WTC11 (cell line): ENCODE results near the gene EPC1.

ENCODE experiments used
- ATF3 ChIP-seq: sonication (generic); formaldehyde crosslinking; conservative IDR thresholded peaks from 2 replicates; pipeline ENCODE4 v1.8.1; 2022; ENCODE audit warnings: mild to moderate bottlenecking, missing genetic modification reagents
- ESRRA ChIP-seq: sonication (generic); formaldehyde crosslinking; IDR thresholded peaks from 2 replicates; pipeline ENCODE4 v1.8.1; 2022; ENCODE audit warnings: mild to moderate bottlenecking, missing genetic modification reagents, borderline replicate concordance
- FOXP1 ChIP-seq: sonication (generic); formaldehyde crosslinking; IDR thresholded peaks from 2 replicates; pipeline ENCODE4 v1.8.0; 2022; ENCODE audit warnings: missing genetic modification reagents, mild to moderate bottlenecking, moderate library complexity, borderline replicate concordance
- JUN ChIP-seq: sonication (generic); formaldehyde crosslinking; IDR thresholded peaks from 2 replicates; pipeline ENCODE4 v1.8.0; 2023; ENCODE audit warnings: mild to moderate bottlenecking, missing genetic modification reagents
- MAX ChIP-seq: sonication (generic); formaldehyde crosslinking; IDR thresholded peaks from 2 replicates; pipeline ENCODE4 v1.8.0; 2022; ENCODE audit warnings: mild to moderate bottlenecking, missing genetic modification reagents
- MXD4 ChIP-seq: fragments of 250-450 bp; sonication (Bioruptor Pico); IDR thresholded peaks from 2 replicates; pipeline ENCODE4 v1.8.0; 2021; ENCODE audit warnings: mild to moderate bottlenecking, moderate library complexity, borderline replicate concordance
- NFYB ChIP-seq: sonication (generic); formaldehyde crosslinking; conservative IDR thresholded peaks from 2 replicates; pipeline ENCODE4 v1.8.0; 2022; ENCODE audit warnings: low read depth, missing genetic modification reagents
- NR2C2 ChIP-seq: sonication (generic); formaldehyde crosslinking; IDR thresholded peaks from 2 replicates; pipeline ENCODE4 v1.8.0; 2022; ENCODE audit warnings: mild to moderate bottlenecking, missing genetic modification reagents
- RELA ChIP-seq: sonication (generic); formaldehyde crosslinking; IDR thresholded peaks from 2 replicates; pipeline ENCODE4 v1.8.1; 2022; ENCODE audit warnings: missing genetic modification reagents, mild to moderate bottlenecking, borderline replicate concordance
- USF2 ChIP-seq: sonication (generic); formaldehyde crosslinking; IDR thresholded peaks from 2 replicates; pipeline ENCODE4 v1.8.1; 2023; ENCODE audit warnings: mild to moderate bottlenecking, missing genetic modification reagents, moderate library complexity
- TF ChIP-seq, protein P1 (sequence below): sonication (generic); formaldehyde crosslinking; IDR thresholded peaks from 2 replicates; pipeline ENCODE4 v1.8.0; 2023; ENCODE audit warnings: missing genetic modification reagents, mild to moderate bottlenecking, borderline replicate concordance
- TF ChIP-seq, protein P2 (sequence below): fragments of 200-600 bp; IDR thresholded peaks from 2 replicates; pipeline ENCODE4 v1.8.0; 2022; ENCODE audit warnings: antibody characterized with exemption
- TF ChIP-seq, protein P3 (sequence below): sonication (generic); formaldehyde crosslinking; conservative IDR thresholded peaks from 2 replicates; pipeline ENCODE4 v1.8.1; 2023; ENCODE audit warnings: mild to moderate bottlenecking, low read depth, missing genetic modification reagents, moderate library complexity

DNA sequence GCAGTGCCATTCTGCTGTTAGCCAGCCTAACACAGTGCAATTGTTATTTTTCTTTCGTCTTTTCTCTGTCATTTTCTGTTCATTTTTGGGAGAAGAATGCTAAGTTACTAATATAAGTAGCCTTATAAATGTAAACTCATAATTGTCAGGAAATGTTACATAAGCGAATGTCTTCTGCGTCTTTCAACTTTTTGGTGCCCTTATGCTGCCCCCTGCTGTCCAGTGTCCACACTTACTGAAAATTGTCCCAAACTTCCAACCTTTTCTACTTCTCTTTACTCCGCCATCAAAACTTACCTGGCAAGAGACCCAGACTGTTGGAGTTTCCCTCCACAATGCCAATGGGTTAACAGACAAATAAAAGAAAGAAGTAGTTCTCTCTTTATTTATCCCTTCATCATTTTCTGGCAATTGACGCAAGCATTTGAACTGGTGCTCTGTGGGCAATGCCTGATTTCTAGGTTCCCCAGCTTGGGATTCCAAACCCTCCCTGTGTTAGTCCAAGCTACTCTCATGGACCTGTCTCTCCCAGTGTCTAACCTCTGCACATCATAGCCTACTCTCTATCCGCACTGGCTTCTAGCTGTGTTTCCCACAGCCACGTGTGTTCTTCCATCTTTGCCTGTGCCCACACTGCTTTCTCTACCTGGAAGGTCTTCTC, 21.0 kb upstream of the EPC1 start:
- no peak for TF ChIP-seq ESRRA
- TF ChIP-seq, protein P1, sequence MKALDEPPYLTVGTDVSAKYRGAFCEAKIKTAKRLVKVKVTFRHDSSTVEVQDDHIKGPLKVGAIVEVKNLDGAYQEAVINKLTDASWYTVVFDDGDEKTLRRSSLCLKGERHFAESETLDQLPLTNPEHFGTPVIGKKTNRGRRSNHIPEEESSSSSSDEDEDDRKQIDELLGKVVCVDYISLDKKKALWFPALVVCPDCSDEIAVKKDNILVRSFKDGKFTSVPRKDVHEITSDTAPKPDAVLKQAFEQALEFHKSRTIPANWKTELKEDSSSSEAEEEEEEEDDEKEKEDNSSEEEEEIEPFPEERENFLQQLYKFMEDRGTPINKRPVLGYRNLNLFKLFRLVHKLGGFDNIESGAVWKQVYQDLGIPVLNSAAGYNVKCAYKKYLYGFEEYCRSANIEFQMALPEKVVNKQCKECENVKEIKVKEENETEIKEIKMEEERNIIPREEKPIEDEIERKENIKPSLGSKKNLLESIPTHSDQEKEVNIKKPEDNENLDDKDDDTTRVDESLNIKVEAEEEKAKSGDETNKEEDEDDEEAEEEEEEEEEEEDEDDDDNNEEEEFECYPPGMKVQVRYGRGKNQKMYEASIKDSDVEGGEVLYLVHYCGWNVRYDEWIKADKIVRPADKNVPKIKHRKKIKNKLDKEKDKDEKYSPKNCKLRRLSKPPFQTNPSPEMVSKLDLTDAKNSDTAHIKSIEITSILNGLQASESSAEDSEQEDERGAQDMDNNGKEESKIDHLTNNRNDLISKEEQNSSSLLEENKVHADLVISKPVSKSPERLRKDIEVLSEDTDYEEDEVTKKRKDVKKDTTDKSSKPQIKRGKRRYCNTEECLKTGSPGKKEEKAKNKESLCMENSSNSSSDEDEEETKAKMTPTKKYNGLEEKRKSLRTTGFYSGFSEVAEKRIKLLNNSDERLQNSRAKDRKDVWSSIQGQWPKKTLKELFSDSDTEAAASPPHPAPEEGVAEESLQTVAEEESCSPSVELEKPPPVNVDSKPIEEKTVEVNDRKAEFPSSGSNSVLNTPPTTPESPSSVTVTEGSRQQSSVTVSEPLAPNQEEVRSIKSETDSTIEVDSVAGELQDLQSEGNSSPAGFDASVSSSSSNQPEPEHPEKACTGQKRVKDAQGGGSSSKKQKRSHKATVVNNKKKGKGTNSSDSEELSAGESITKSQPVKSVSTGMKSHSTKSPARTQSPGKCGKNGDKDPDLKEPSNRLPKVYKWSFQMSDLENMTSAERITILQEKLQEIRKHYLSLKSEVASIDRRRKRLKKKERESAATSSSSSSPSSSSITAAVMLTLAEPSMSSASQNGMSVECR, result no peak
- TF ChIP-seq USF2 (CRISPR knock-in tag), result no peak
- TF ChIP-seq RELA (CRISPR knock-in tag), result no peak
- TF ChIP-seq NR2C2 (CRISPR knock-in tag), result no peak
- TF ChIP-seq, protein P2, sequence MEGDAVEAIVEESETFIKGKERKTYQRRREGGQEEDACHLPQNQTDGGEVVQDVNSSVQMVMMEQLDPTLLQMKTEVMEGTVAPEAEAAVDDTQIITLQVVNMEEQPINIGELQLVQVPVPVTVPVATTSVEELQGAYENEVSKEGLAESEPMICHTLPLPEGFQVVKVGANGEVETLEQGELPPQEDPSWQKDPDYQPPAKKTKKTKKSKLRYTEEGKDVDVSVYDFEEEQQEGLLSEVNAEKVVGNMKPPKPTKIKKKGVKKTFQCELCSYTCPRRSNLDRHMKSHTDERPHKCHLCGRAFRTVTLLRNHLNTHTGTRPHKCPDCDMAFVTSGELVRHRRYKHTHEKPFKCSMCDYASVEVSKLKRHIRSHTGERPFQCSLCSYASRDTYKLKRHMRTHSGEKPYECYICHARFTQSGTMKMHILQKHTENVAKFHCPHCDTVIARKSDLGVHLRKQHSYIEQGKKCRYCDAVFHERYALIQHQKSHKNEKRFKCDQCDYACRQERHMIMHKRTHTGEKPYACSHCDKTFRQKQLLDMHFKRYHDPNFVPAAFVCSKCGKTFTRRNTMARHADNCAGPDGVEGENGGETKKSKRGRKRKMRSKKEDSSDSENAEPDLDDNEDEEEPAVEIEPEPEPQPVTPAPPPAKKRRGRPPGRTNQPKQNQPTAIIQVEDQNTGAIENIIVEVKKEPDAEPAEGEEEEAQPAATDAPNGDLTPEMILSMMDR, result peak; percentile 64
- TF ChIP-seq ATF3 (CRISPR knock-in tag), result no peak
- TF ChIP-seq JUN, result no peak
- no peak for TF ChIP-seq MAX (CRISPR knock-in tag)
- TF ChIP-seq, protein P3, sequence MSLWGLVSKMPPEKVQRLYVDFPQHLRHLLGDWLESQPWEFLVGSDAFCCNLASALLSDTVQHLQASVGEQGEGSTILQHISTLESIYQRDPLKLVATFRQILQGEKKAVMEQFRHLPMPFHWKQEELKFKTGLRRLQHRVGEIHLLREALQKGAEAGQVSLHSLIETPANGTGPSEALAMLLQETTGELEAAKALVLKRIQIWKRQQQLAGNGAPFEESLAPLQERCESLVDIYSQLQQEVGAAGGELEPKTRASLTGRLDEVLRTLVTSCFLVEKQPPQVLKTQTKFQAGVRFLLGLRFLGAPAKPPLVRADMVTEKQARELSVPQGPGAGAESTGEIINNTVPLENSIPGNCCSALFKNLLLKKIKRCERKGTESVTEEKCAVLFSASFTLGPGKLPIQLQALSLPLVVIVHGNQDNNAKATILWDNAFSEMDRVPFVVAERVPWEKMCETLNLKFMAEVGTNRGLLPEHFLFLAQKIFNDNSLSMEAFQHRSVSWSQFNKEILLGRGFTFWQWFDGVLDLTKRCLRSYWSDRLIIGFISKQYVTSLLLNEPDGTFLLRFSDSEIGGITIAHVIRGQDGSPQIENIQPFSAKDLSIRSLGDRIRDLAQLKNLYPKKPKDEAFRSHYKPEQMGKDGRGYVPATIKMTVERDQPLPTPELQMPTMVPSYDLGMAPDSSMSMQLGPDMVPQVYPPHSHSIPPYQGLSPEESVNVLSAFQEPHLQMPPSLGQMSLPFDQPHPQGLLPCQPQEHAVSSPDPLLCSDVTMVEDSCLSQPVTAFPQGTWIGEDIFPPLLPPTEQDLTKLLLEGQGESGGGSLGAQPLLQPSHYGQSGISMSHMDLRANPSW, result no peak
- no peak for TF ChIP-seq NFYB (CRISPR knock-in tag)
- TF ChIP-seq MXD4 (CRISPR knock-in tag), result no peak
- no peak for TF ChIP-seq FOXP1 (CRISPR knock-in tag)
